Measurements from ENCODE around the gene OMP.

Gene OMP

GRCh38 chr11:77103319-77103718 lies 679 bp downstream of the OMP start:
- no peak overlapping the region for H3K4me3 ChIP-seq (ENCODE audit: low read depth, low read length)
- H3K9me3 ChIP-seq (ENCODE audit: control insufficient read depth, low read length): no peaks in the 10 kb centered on the region
- H3K9ac ChIP-seq: no peak overlapping the region
- H3K27me3 ChIP-seq (ENCODE audit: control insufficient read depth, insufficient read depth, low read length): no peaks in the 10 kb centered on the region
- no peak overlapping the region for H2AFZ ChIP-seq
- H3K36me3 ChIP-seq (ENCODE audit: control insufficient read depth, insufficient read depth, low read length): no peaks in the 10 kb centered on the region
- no peaks in the 10 kb centered on the region for H3K4me1 ChIP-seq
- no peak overlapping the region for H3K27ac ChIP-seq
- no peak for TF ChIP-seq CTCF (IDR thresholded peaks at IDR 0.05)
- no peak overlapping the region for H3K4me2 ChIP-seq (ENCODE audit: low read length)
- H3K79me2 ChIP-seq: no peaks in the 10 kb centered on the region

GRCh38 chr11:77104727-77105126 lies 2.1 kb downstream of the OMP start:
- no peak overlapping the region for H3K4me2 ChIP-seq (ENCODE audit: low read length)
- TF ChIP-seq CTCF (IDR thresholded peaks at IDR 0.05): no peak
- no peak overlapping the region for H3K27ac ChIP-seq
- H3K4me3 ChIP-seq (ENCODE audit: low read depth, low read length): no peak overlapping the region
- H3K36me3 ChIP-seq (ENCODE audit: control insufficient read depth, insufficient read depth, low read length): no peaks in the 10 kb centered on the region
- H3K9ac ChIP-seq: no peak overlapping the region
- no peaks in the 10 kb centered on the region for H3K27me3 ChIP-seq (ENCODE audit: control insufficient read depth, insufficient read depth, low read length)
- H3K79me2 ChIP-seq: no peaks in the 10 kb centered on the region
- H2AFZ ChIP-seq: no peak overlapping the region
- H3K9me3 ChIP-seq (ENCODE audit: control insufficient read depth, low read length): no peaks in the 10 kb centered on the region
- H3K4me1 ChIP-seq: no peaks in the 10 kb centered on the region

DNA sequence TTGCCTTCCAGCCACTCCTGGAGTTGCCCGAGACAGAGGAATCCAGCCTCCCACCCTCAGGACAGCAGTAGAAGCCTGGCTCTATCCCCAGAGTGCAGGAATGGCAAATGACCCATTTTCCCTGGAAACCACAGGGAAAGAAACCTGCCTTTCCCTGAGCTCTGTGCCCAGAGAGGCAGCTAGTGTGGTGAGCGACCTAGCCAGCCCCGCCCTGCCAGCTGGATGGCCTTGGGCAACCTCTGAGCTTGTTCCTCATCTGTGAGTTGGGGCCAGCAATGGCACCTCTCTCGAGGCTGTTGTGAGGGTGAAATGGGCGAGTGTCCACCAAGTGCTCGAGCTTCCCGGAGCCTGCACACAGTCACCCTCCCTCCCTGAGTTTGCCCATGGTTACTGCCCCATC lies 3.7 kb downstream of the OMP start:
- H3K9me3 ChIP-seq (ENCODE audit: control insufficient read depth, low read length): no peaks in the 10 kb centered on the region
- no peak overlapping the region for H3K27ac ChIP-seq
- no peak overlapping the region for H3K9ac ChIP-seq
- TF ChIP-seq CTCF (IDR thresholded peaks at IDR 0.05): no peak
- H3K27me3 ChIP-seq (ENCODE audit: control insufficient read depth, insufficient read depth, low read length): no peaks in the 10 kb centered on the region
- no peaks in the 10 kb centered on the region for H3K36me3 ChIP-seq (ENCODE audit: control insufficient read depth, insufficient read depth, low read length)
- no peaks in the 10 kb centered on the region for H3K4me1 ChIP-seq
- H3K4me3 ChIP-seq (ENCODE audit: low read depth, low read length): no peak overlapping the region
- no peaks in the 10 kb centered on the region for H3K79me2 ChIP-seq
- H2AFZ ChIP-seq: no peak overlapping the region
- no peak overlapping the region for H3K4me2 ChIP-seq (ENCODE audit: low read length)

DNA sequence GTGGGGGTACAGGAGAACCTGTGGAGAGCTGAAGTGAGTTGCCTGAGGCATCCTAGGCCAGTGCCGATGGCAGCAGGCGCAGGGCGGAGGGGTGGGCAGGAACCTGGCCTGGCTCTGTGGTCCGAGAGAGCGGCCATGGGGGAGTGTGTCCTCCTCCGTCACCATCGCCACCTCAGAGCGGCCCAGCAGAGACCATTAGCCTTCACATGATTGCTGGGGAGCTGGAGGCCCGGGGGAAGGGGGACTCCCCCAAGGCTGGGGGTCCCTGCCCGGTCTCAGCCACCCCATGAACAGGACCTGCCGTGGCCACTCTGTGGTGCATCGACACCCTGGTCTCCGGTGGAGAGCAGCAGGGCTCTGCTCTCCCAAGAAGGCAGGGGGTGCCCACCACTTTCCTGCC lies 4.1 kb downstream of the OMP start:
- Histone ChIP-seq H3K9ac (no peak overlapping the region), H2AFZ (no peak overlapping the region), H3K79me2 (no peaks in the 10 kb centered on the region), H3K4me3 (ENCODE audit: low read depth, low read length) (no peak overlapping the region), H3K4me2 (ENCODE audit: low read length) (no peak overlapping the region), H3K36me3 (ENCODE audit: control insufficient read depth, insufficient read depth, low read length) (no peaks in the 10 kb centered on the region), H3K27me3 (ENCODE audit: control insufficient read depth, insufficient read depth, low read length) (no peaks in the 10 kb centered on the region), H3K4me1 (no peaks in the 10 kb centered on the region), H3K27ac (no peak overlapping the region), H3K9me3 (ENCODE audit: control insufficient read depth, low read length) (no peaks in the 10 kb centered on the region)
- no peak for TF ChIP-seq CTCF (IDR thresholded peaks at IDR 0.05)

DNA sequence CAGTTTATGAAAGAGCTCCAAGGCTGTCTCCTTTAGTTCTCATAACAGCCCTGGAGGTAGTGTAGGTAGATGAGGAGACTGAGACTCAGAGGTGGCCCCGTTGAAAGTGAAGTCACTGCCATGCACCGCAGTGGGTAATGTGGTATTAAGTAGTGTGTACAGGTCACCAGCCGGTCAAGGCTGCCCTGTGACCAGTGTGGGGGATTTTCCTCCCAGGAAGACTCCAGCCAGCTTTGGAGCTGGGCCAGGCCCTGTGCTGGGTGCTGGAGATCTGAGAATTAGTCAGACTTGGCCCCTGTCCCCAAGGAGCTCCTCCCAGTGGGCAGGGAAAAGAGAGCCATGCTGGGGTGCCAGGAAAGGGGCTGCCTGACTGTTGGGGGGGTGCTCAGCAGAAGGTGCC lies 5.3 kb downstream of the OMP start:
- H2AFZ ChIP-seq: no peak overlapping the region
- H3K4me1 ChIP-seq: no peaks in the 10 kb centered on the region
- H3K9ac ChIP-seq: no peak overlapping the region
- no peak for TF ChIP-seq CTCF (IDR thresholded peaks at IDR 0.05)
- no peak overlapping the region for H3K4me3 ChIP-seq (ENCODE audit: low read depth, low read length)
- H3K79me2 ChIP-seq: no peaks in the 10 kb centered on the region
- H3K4me2 ChIP-seq (ENCODE audit: low read length): no peak overlapping the region
- H3K27ac ChIP-seq: no peak overlapping the region
- H3K27me3 ChIP-seq (ENCODE audit: control insufficient read depth, insufficient read depth, low read length): no peaks in the 10 kb centered on the region
- H3K9me3 ChIP-seq (ENCODE audit: control insufficient read depth, low read length): no peaks in the 10 kb centered on the region
- H3K36me3 ChIP-seq (ENCODE audit: control insufficient read depth, insufficient read depth, low read length): no peaks in the 10 kb centered on the region

All from parathyroid adenoma (tissue), 2 donors.